Retinal pigment epithelial cell (primary cell): ENCODE data around the gene HSPBP1.

ENCODE experiments used
- DNase-seq: peaks from one replicate; pipeline ENCODE4 v3.0.0-alpha.2; 2010; ENCODE audit warnings: low read depth
- H3K4me3 ChIP-seq: 2 replicates; pipeline ENCODE4 v1.5.1; 2011; ENCODE audit warnings: mild to moderate bottlenecking, low read length, control low read depth, moderate library complexity
- TF ChIP-seq, protein P1 (sequence below): conservative IDR thresholded peaks from 2 replicates; pipeline ENCODE4 v1.5.1; 2011; ENCODE audit warnings: low read depth, low read length, control low read depth, inconsistent platforms

HSPBP1 gene

DNA sequence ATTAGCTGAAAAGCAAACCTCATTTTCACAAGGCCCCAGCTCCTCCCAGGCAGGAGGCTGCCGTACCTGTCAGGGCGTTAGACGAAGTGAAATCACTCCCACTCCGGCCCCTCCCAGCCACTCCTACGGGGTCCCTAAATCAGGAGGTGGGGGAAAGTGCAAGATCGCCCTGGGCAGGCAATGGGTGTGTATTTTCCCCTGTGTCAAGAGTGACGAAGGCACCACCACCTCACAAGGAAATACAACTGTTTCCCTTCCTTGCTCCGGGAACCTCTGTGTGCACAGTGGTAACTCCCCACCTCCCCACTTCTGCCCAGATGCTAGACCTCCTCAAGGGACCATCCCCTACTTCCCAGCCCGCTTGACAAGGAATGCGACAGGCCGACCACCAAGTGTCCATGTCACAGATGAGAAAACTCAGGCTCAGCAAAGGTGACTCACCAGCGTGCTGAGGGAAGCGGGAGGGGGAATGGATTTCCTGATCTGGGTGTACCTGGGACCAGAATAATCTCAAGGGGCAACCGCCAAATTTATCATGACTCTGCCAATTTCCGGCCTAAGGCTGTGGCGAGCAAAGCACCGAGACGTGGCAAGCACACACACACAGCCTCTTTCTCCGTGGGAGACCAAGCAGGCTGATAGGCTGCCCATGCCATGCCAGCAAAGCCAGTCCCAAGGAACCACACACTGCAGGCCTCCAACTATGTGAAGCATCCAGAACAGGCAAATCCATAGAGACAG lies 28.4 kb downstream of the HSPBP1 start:
- DNase-seq: peak; percentile 34
- TF ChIP-seq, protein P1, sequence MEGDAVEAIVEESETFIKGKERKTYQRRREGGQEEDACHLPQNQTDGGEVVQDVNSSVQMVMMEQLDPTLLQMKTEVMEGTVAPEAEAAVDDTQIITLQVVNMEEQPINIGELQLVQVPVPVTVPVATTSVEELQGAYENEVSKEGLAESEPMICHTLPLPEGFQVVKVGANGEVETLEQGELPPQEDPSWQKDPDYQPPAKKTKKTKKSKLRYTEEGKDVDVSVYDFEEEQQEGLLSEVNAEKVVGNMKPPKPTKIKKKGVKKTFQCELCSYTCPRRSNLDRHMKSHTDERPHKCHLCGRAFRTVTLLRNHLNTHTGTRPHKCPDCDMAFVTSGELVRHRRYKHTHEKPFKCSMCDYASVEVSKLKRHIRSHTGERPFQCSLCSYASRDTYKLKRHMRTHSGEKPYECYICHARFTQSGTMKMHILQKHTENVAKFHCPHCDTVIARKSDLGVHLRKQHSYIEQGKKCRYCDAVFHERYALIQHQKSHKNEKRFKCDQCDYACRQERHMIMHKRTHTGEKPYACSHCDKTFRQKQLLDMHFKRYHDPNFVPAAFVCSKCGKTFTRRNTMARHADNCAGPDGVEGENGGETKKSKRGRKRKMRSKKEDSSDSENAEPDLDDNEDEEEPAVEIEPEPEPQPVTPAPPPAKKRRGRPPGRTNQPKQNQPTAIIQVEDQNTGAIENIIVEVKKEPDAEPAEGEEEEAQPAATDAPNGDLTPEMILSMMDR: no peak
- no peak overlapping the region for H3K4me3 ChIP-seq

DNA sequence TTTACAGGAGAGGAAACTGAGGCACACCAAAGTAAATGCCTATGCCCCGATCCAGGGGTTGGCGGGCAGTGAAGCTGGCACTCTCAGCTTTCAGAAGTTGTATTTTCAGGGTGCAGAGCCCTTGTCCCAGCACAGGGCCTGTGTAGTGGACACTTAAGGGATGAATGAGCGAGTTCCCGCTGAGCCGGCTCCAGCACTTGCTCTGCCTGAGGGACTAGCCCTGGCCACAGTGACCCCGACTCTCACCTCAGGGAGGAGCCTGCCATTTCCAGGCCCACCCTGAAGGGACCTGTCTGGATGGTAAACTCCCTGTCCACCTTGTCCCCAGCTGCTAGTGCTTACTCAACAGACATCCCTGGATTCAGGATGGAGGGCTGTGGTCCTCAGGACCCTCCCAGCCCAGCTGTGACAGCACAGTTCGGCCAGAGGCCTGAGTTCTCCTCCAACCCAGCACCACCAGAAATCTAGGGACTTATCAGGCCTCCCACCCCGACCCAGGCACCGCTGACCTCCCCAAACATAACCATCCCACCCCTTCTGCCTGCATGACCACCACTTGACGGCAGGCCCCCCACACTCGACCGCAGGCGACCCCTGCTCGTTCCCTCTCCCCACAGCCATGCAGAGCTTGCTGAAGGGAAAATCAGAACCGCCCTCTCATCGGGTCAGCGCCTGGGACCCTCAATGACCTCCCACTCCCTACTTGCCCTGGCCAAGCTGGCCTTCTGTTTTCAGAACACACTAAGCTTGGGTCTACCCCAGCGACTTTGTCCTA lies 29.5 kb downstream of the HSPBP1 start:
- H3K4me3 ChIP-seq: no peak overlapping the region
- TF ChIP-seq, protein P1: no peak
- no peak for DNase-seq

DNA sequence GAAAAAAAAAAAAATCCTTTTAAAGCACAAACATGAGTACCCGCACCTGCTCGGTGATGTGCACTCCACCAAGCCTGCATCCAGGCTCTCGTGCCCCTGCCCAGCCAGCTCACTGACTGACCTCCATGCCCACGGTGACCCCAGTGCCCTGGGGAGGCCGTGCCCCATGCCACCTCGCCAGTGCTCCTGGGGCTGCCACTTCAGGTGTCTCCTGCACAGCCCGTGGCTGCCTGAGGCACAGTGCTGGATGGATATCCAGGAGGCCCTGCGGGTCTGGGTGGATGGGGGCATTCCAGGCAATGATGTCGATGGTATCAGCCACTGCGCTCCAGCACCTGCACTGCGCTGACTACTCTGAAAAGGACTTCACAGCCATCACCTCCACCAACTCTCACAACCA lies 30.1 kb downstream of the HSPBP1 start:
- TF ChIP-seq, protein P1: no peak
- no peak for DNase-seq

DNA sequence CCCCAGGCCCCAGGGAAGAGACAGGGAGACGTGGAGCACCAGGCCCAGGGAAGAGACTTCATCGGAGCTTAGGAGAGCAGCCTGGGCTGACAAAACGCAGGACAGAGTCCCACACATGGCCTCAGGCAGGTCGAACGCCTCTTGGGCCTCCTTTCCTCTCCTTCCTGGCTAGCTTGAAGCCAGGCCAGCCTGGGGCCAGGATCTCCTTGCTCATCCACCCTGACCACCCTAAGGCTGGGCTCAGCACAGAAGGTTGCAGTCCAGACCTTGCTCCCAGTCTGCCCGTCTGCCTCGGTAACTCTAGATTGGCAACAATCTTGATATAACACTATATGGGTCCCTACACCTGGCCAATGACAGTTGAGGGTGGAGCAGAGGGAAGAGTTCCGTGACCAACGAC lies 31.2 kb downstream of the HSPBP1 start:
- no peak overlapping the region for H3K4me3 ChIP-seq
- no peak for DNase-seq
- TF ChIP-seq, protein P1: no peak

More for the DNA sequence above, 30.1 kb downstream of the HSPBP1 start:
- H3K4me3 ChIP-seq: no peak overlapping the region

DNA sequence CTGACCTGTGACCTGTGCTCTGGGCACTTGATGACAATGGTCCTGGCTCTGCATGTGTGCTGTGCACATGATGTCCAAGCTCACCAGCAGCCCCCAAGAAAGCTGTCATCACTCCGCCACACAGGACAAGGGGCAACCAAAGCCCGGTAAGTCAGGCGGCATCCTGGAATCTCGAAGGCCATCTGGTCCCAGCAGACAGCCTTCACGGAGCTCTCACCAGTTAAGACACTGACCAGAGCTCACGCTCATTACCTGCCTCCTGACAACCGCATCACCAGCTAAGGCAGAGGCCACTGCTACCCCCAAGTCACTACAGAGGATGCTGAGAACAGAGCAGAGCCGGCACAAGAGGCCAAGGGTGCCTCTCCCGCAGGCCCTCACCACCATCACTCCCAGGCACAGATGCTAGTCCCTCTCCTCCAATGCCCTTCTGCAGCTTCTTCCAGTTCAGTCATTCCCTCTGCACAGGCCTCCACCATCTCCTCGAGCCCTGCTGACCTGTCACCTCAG lies 31.7 kb downstream of the HSPBP1 start:
- TF ChIP-seq, protein P1: no peak
- no peak for DNase-seq
- no peak overlapping the region for H3K4me3 ChIP-seq

DNA sequence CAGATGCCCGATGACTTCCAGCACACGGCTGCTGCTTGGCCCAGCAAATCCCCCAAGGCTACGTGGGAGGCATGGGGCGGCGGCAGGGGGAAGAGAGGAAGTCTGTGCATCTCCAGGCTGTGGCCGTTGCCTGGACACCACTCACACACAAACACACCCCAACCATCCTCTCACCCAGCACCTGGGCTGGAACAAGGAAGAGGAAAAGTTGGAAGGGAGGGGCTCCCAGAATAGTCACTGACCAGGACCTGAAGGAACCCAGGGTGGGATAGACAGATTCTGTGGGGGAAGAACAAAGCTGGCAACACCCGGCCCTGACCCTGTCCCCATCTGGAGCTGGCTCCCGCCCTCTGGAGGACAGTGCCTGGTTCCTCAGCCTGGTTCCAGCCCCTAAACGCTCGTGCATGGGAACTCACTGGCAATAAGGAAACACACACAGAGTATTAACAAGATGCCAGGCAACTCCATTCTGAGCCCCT lies 32.2 kb downstream of the HSPBP1 start:
- TF ChIP-seq, protein P1: no peak
- no peak overlapping the region for H3K4me3 ChIP-seq
- DNase-seq: no peak
